GM12874 (cell line): Measurements from ENCODE around the gene IL22RA2.

Source experiments
- CTCF ChIP-seq: IDR thresholded peaks from 2 replicates; pipeline ENCODE4 v1.5.1; 2011; ENCODE audit warnings: low read depth, mild to moderate bottlenecking, control low read depth, low read length, moderate library complexity; ENCODE audit not compliant: insufficient read depth

The IL22RA2 gene

GRCh38 chr6:137203256-137203655, 29.8 kb upstream of the IL22RA2 start:
- TF ChIP-seq CTCF = no peak

GRCh38 chr6:137202078-137202477, 28.6 kb upstream of the IL22RA2 start:
- TF ChIP-seq CTCF = peak; percentile 71

GRCh38 chr6:137201006-137201405, 27.6 kb upstream of the IL22RA2 start:
- no peak for TF ChIP-seq CTCF

GRCh38 chr6:137200288-137200687, 26.8 kb upstream of the IL22RA2 start:
- no peak for TF ChIP-seq CTCF

GRCh38 chr6:137197684-137198645, 24.5 kb upstream of the IL22RA2 start:
- no peak for TF ChIP-seq CTCF

GRCh38 chr6:137193256-137194070, 20.0 kb upstream of the IL22RA2 start:
- no peak for TF ChIP-seq CTCF

- TF ChIP-seq CTCF = no peak
Measured at GRCh38 chr6:137192821-137193220, 19.4 kb upstream of the IL22RA2 start.
